H7 (cell line): Measurements from ENCODE around the gene DPYD. TPM values are rescaled to one million over a fixed set of nuclear protein-coding genes. Genes with fewer than 3 reads are reported as not detected.

ENCODE experiments used
- DNase-seq: peaks from one replicate; pipeline ENCODE4 v3.0.0; 2012
- H3K27me3 ChIP-seq: 2 replicates; pipeline ENCODE4 v1.6.0; 2011; ENCODE audit warnings: mild to moderate bottlenecking, low read length; ENCODE audit not compliant: control insufficient read depth, insufficient read depth
- H3K36me3 ChIP-seq: replicated peaks from 2 replicates; pipeline ENCODE4 v1.5.1; 2011; ENCODE audit warnings: low read length; ENCODE audit not compliant: control insufficient read depth, insufficient read depth
- H3K4me3 ChIP-seq: 2 replicates; pipeline ENCODE4 v1.5.1; 2011; ENCODE audit warnings: low read depth, mild to moderate bottlenecking, control low read depth, low read length, moderate library complexity; ENCODE audit not compliant: insufficient read depth
- total RNA-seq: library from RNA; depleted of rRNA; stranded (reverse); fragments of >200 nt; shearing (Covaris generic); gene quantifications from 2 replicates; pipeline ENCODE4 v1.2.3, GENCODE V29; 2014

Gene DPYD
- total RNA-seq, 1 experiment from 2014 or later: 0.59 TPM

DNA sequence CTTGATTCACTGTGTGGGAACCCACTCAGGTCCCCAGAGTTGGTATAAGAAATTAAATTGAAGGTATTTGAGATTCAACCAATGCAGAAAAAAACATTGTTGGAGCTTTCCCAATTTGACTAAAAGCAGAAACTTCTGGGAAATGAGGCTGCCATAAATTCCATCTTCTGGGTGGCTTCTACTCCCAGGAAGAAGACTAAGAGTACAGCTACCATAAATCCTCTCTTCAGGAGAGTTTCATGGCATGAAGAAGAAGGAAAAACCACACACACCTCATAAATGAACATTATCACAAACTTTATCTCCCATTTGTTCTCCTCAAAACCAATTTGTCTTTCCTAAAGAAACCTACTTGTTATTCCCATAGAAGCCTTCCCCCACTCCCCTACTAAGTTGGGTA, 283.9 kb downstream of the DPYD start:
- no peaks in the 10 kb centered on the region for H3K36me3 ChIP-seq
- no peaks in the 10 kb centered on the region for H3K27me3 ChIP-seq
- DNase-seq: no peak
- no peak overlapping the region for H3K4me3 ChIP-seq

DNA sequence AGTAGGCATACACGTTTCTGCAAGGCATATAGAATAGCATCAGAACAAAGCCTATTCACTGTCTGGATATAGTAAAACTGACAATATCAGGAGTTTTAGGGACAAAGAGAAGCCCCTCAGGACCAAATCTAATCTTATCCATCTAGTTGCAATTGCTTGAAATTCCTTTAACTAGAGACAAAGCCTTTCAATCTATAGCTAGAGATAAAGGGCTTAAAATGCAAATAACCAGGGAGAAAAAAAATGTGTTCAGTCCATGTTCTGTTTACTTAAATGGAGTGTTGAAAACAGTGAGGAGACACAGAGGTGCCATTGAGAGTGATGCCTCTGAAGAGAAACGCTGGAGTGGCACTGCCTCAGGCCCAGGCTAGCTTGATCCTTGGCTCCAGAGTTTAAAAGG, 286.1 kb downstream of the DPYD start:
- no peak for DNase-seq

DNA sequence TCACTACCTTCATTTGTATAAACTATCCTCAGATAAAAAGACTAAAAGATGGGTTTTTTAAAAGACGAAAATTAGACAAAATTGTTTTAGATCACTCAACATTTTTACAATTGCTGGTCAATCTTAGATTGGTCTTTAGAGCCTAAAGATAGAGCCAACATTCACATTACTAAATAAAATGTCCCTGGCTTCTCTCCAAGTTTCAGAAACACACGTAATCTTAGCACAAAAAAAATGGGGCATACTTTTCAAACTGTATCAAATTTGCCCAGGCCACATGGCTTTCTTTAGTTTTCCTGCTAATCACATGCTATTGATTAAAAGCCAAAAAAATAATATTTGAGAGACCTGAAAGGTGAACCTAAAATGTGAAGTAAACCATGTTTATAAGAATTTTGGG, 288.1 kb downstream of the DPYD start:
- Histone ChIP-seq H3K27me3 (no peaks in the 10 kb centered on the region), H3K36me3 (no peaks in the 10 kb centered on the region), H3K4me3 (no peak overlapping the region)
- DNase-seq: no peak

More for the DNA sequence above, 286.1 kb downstream of the DPYD start:
- no peak overlapping the region for H3K4me3 ChIP-seq
- no peaks in the 10 kb centered on the region for H3K36me3 ChIP-seq
- no peaks in the 10 kb centered on the region for H3K27me3 ChIP-seq

DNA sequence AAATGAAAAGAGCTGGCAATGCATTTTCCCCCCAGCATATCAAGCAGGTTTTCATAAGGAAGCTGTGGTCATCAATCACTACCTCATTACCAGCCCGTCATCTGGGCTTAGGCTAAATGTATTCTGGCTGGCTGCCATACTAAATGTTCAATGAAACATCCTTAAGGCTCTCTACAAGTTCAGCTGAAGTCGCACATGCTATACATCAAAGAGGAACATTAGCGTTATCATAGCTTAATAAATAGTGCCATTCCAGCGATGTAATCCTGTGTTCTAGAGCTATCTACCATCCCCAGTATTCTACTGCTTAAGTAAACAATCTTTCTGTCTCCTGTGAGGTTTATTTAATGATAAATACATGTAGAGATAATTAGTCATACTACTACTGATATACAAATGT, 288.8 kb downstream of the DPYD start:
- Histone ChIP-seq H3K27me3 (no peaks in the 10 kb centered on the region), H3K36me3 (no peaks in the 10 kb centered on the region), H3K4me3 (no peak overlapping the region)
- DNase-seq: no peak

DNA sequence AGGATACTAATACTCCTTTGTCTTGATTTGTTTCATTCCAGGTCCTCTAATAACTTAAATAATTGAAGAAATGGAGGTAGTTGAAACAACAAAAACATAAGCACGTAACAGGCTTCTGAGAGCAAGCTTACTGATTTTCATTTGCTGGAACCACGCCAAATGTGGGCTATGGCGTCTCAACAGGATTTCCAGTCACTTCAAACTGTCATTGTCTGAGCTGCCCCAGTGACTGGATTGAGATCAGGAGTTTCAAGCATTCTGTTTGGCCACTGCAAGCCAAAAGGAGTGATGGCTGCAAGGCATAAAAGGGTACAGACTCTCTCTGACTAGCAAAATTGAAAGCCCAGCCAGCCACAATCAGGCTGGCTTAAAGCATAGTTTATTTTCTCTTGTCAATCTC, 289.9 kb downstream of the DPYD start:
- Histone ChIP-seq H3K27me3 (no peaks in the 10 kb centered on the region), H3K4me3 (no peak overlapping the region), H3K36me3 (no peaks in the 10 kb centered on the region)
- DNase-seq: no peak

DNA sequence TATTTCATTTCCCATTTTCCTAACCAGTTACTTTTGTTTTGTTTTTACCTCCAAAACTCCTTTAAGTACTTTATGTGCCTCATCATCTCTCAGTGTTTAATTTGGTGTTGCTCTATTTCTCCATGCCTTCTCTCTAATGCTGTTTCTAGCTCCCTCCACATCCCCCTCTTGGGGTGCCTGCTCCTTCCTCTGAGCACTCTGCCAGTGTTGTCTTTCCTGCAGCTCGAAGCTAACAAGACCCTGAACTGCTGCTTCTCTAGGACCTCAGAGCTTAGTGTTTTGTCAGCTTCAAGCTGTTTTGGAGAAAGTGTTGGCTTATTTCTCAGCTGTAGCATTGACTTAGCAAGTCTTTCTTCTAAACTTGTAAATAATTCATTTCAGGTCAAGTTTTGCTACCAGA, 290.6 kb downstream of the DPYD start:
- DNase-seq: no peak
- Histone ChIP-seq H3K27me3 (no peaks in the 10 kb centered on the region), H3K4me3 (no peak overlapping the region), H3K36me3 (no peaks in the 10 kb centered on the region)

DNA sequence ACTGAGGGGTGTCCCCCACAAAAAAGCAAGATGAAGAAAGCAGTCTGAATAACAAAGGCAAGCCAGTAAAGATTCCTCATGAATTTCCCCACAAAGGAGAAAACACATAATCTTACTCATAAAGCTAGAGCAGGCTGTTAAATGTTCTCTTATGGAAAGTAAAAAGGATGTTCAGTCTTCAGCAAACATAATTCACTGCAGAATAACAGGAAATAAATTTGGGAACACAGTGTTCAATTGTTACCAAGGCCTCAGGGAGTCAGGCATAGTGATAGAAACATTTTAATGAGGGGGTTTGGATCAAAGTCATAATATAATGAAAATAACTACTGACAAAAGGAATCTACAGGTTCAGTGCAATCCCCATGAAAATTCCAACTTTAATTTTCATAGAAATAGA, 297.6 kb downstream of the DPYD start:
- Histone ChIP-seq H3K4me3 (no peak overlapping the region), H3K36me3 (no peaks in the 10 kb centered on the region), H3K27me3 (no peaks in the 10 kb centered on the region)
- DNase-seq: no peak

DNA sequence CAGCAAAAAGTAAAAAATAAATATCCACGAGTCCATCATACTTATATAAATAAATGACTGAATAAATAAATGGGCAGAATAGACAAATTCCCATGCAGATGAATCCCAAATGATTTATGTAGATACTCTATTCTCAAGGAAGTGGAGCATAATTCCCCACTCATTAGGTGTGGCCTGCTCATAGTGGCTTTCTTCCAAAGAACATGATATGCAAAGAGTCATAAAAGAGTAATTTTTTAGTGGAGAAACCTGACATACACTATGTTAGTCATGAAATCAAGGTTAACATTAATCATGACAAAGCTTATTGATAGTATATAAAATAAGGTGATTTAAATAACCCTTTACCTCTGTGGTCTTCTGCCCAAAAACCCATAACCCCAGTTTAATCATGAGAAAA, 298.9 kb downstream of the DPYD start:
- Histone ChIP-seq H3K36me3 (no peaks in the 10 kb centered on the region), H3K27me3 (no peaks in the 10 kb centered on the region), H3K4me3 (no peak overlapping the region)
- DNase-seq: no peak

DNA sequence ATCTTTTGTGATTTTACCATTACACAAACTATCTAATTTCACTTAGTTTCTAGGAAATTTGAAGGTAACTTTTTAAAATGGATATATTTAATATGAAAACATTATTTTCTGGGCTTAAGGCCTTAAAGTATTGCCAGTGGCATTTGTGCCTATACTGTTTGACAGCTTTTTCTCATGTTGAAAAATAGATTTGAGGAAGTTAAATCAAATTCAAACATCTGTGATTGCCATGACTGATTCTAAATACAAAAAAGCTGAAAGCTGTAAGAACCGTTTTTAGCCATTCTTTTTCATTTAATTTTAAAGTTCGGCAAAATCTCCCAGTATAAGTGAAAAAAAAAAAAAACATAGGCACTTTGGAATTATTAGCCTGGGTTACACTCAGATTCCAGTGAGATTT, 301.1 kb downstream of the DPYD start:
- DNase-seq: no peak
- no peak overlapping the region for H3K4me3 ChIP-seq
- no peaks in the 10 kb centered on the region for H3K27me3 ChIP-seq
- no peaks in the 10 kb centered on the region for H3K36me3 ChIP-seq

DNA sequence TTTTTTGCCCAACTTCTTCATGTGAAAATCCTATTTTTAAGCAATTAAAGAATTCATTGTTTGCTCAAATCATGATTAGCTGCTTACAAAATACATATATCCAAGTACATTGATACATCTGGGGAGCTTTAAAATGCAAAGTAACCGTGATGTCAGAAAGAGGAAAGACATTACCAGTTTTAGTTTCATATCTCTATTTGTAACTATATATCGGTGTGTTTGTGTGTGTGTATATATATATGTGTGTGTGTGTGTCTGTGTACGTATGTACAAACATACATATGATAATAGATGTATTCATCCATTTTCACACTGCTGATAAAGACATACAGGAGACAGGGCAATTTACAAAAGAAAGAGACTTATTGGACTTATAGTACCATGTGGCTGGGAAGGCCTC, 310.1 kb downstream of the DPYD start:
- no peak overlapping the region for H3K4me3 ChIP-seq
- H3K36me3 ChIP-seq: no peaks in the 10 kb centered on the region
- DNase-seq: no peak
- no peaks in the 10 kb centered on the region for H3K27me3 ChIP-seq

DNA sequence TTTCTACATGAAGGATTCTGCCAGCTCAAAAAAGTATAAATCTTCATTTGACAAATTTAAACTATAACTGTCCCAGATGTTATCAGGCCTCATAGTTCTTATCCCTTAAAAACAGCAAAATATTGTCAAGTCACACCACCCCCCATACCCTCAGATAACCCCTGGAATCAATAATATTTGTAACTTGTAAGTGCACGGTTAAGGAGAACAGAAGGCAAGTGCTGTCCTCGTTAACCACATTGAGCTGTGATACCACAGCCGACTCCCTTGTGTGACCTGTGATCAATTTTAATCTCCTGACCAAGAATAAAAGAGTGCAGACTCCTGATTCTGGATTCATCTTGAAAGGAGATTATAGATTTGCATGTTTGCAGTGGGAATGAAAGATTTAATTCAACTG, 310.7 kb downstream of the DPYD start:
- no peak for DNase-seq
- no peaks in the 10 kb centered on the region for H3K36me3 ChIP-seq
- no peaks in the 10 kb centered on the region for H3K27me3 ChIP-seq
- no peak overlapping the region for H3K4me3 ChIP-seq

DNA sequence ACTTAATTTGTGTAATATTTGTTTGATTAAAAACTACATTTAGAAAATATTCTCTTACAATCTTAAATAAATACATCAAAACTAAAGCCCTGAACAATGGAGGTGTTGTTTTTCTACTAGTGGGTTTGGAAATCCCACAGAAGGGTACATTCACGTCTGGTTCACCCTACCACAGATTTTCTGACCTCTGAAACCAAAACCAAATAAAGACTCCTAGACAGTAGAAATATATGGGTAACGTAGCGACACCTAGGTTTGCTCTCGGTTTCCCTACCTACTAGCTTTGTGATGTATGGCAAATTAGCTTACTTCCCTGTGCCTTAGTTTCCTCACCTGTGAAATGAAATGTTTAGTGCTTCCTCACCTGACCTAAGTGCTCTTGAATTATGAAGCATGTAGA, 312.6 kb downstream of the DPYD start:
- Histone ChIP-seq H3K36me3 (no peaks in the 10 kb centered on the region), H3K4me3 (no peak overlapping the region), H3K27me3 (no peaks in the 10 kb centered on the region)
- no peak for DNase-seq

DNA sequence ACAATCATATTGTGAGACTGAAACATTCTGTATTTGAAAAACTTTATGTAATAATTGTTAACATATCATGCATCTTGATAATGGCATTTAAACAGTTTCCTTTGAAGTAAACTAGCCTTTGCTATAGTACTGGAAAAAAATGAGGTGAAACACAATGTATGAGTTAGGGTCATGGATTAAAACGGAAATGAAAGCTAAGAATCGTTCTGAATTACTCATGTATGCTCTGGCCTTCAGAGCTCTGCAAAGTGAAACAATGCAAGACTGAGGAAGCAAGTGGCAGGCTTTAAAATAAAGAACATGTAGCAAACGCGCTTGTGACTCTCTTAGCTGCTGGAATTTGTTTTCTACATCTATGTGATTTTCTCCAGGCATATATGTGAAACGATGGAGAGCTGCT, 317.1 kb downstream of the DPYD start:
- Histone ChIP-seq H3K36me3 (no peaks in the 10 kb centered on the region), H3K4me3 (no peak overlapping the region), H3K27me3 (no peaks in the 10 kb centered on the region)
- no peak for DNase-seq

DNA sequence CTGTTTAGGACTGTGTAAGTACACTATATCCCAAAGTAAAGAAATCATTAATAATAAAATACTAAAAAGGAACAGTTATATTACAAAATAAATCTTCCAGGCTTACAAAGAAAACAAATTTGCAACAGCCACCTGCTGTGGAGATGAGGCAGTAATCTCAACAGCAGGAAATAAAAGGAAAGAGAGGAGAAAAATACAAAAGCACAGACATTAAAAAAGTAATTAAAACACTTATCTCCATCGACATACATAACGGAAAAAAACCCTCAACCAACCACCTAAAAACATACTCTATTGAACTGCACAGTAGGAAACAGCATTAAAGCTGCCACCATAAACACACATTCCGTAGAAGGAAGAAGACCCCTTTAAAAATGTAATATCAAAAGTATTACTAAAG, 317.6 kb downstream of the DPYD start:
- H3K36me3 ChIP-seq: no peaks in the 10 kb centered on the region
- no peak overlapping the region for H3K4me3 ChIP-seq
- no peaks in the 10 kb centered on the region for H3K27me3 ChIP-seq
- no peak for DNase-seq

DNA sequence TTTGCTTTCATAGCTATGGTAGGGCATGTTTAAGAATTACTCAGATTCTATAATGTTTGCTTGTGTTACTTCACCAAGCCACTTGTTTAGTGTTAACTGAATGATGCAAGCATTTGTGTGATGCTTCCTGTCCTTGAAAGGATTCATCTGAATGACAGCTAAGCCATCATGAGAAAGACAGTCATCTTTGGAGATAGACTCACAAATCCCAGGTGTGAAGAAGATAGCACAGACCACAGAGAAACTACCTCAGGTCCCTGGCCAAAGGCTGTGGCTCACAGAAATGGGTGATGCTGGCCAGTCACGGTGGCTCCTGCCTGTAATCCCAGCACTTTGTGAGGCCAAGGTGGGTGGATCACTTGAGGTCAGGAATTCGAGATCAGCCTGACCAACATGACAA, 321.4 kb downstream of the DPYD start:
- no peak for DNase-seq
- Histone ChIP-seq H3K4me3 (no peak overlapping the region), H3K27me3 (no peaks in the 10 kb centered on the region), H3K36me3 (no peaks in the 10 kb centered on the region)

DNA sequence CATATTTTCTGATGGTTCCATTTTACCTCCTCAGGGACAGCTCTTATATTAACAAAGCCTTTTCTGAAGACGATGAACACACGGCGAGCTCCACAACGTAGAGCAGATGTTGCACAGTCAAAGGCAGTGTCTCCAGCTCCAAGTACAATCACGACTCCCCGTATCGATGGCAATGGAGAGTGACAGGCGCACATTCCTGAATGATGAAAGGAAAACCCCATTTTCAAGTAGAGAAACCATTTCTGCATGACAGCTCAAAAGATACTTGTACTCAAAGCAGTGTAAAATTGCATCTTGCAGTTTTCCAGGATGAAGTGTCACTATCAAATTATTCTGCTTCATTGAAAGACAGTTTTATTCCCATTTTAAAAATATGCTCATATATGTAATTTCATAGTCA, 327.6 kb downstream of the DPYD start:
- Histone ChIP-seq H3K36me3 (no peaks in the 10 kb centered on the region), H3K27me3 (no peaks in the 10 kb centered on the region), H3K4me3 (no peak overlapping the region)
- DNase-seq: no peak
